ENCODE data around the gene SPNS3.

Gene SPNS3

GRCh38 chr17:4465786-4466185 is 32.0 kb downstream of the SPNS3 start:
- no peaks in the 10 kb centered on the region for H3K9me3 ChIP-seq (ENCODE audit: control insufficient read depth in 2 of 2, low read length in 2 of 2)
- no peak overlapping the region for H3K27ac ChIP-seq (ENCODE audit: low read depth in 2 of 2, low read length in 2 of 2)
- H3K9ac ChIP-seq (ENCODE audit: low read depth in 1 of 2, low read length in 2 of 2) = no peak overlapping the region
- H3K4me3 ChIP-seq (ENCODE audit: low read length in 2 of 2) = no peak overlapping the region
- H3K27me3 ChIP-seq (ENCODE audit: control insufficient read depth in 2 of 2, insufficient read depth in 2 of 2, low read length in 2 of 2) = no peaks in the 10 kb centered on the region
- no peaks in the 10 kb centered on the region for H3K36me3 ChIP-seq (ENCODE audit: control insufficient read depth in 2 of 2, insufficient read depth in 2 of 2, low read length in 2 of 2)
- H3K4me1 ChIP-seq (ENCODE audit: control insufficient read depth in 2 of 2, insufficient read depth in 2 of 2, low read length in 2 of 2) = no peaks in the 10 kb centered on the region

- H3K4me1 ChIP-seq (ENCODE audit: control insufficient read depth in 2 of 2, insufficient read depth in 2 of 2, low read length in 2 of 2) = no peaks in the 10 kb centered on the region
- no peaks in the 10 kb centered on the region for H3K9me3 ChIP-seq (ENCODE audit: control insufficient read depth in 2 of 2, low read length in 2 of 2)
- no peak overlapping the region for H3K9ac ChIP-seq (ENCODE audit: low read depth in 1 of 2, low read length in 2 of 2)
- no peaks in the 10 kb centered on the region for H3K36me3 ChIP-seq (ENCODE audit: control insufficient read depth in 2 of 2, insufficient read depth in 2 of 2, low read length in 2 of 2)
- H3K27me3 ChIP-seq (ENCODE audit: control insufficient read depth in 2 of 2, insufficient read depth in 2 of 2, low read length in 2 of 2) = no peaks in the 10 kb centered on the region
- no peak overlapping the region for H3K4me3 ChIP-seq (ENCODE audit: low read length in 2 of 2)
- no peak overlapping the region for H3K27ac ChIP-seq (ENCODE audit: low read depth in 2 of 2, low read length in 2 of 2)
Measured at GRCh38 chr17:4467287-4467686, 33.5 kb downstream of the SPNS3 start.

GRCh38 chr17:4469552-4469951 is 35.8 kb downstream of the SPNS3 start:
- Histone ChIP-seq H3K9ac (ENCODE audit: low read depth in 1 of 2, low read length in 2 of 2) (no peak overlapping the region), H3K4me1 (ENCODE audit: control insufficient read depth in 2 of 2, insufficient read depth in 2 of 2, low read length in 2 of 2) (no peaks in the 10 kb centered on the region), H3K27me3 (ENCODE audit: control insufficient read depth in 2 of 2, insufficient read depth in 2 of 2, low read length in 2 of 2) (no peaks in the 10 kb centered on the region), H3K27ac (ENCODE audit: low read depth in 2 of 2, low read length in 2 of 2) (no peak overlapping the region), H3K4me3 (ENCODE audit: low read length in 2 of 2) (no peak overlapping the region), H3K9me3 (ENCODE audit: control insufficient read depth in 2 of 2, low read length in 2 of 2) (no peaks in the 10 kb centered on the region), H3K36me3 (ENCODE audit: control insufficient read depth in 2 of 2, insufficient read depth in 2 of 2, low read length in 2 of 2) (no peaks in the 10 kb centered on the region)

- Histone ChIP-seq H3K27ac (ENCODE audit: low read depth in 2 of 2, low read length in 2 of 2) (no peak overlapping the region), H3K4me1 (ENCODE audit: control insufficient read depth in 2 of 2, insufficient read depth in 2 of 2, low read length in 2 of 2) (peaks cover 12 to 16% of the 10 kb centered on the region in 2 donors), H3K4me3 (ENCODE audit: low read length in 2 of 2) (no peak overlapping the region), H3K9ac (ENCODE audit: low read depth in 1 of 2, low read length in 2 of 2) (no peak overlapping the region), H3K36me3 (ENCODE audit: control insufficient read depth in 2 of 2, insufficient read depth in 2 of 2, low read length in 2 of 2) (no peaks in the 10 kb centered on the region), H3K27me3 (ENCODE audit: control insufficient read depth in 2 of 2, insufficient read depth in 2 of 2, low read length in 2 of 2) (no peaks in the 10 kb centered on the region), H3K9me3 (ENCODE audit: control insufficient read depth in 2 of 2, low read length in 2 of 2) (no peaks in the 10 kb centered on the region)
Measured at GRCh38 chr17:4472286-4472685, 38.5 kb downstream of the SPNS3 start.

GRCh38 chr17:4474093-4474492 is 40.4 kb downstream of the SPNS3 start:
- no peak overlapping the region for H3K9ac ChIP-seq (ENCODE audit: low read depth in 1 of 2, low read length in 2 of 2)
- H3K4me3 ChIP-seq (ENCODE audit: low read length in 2 of 2) = no peak overlapping the region
- H3K9me3 ChIP-seq (ENCODE audit: control insufficient read depth in 2 of 2, low read length in 2 of 2) = no peaks in the 10 kb centered on the region
- no peaks in the 10 kb centered on the region for H3K36me3 ChIP-seq (ENCODE audit: control insufficient read depth in 2 of 2, insufficient read depth in 2 of 2, low read length in 2 of 2)
- no peak overlapping the region for H3K27ac ChIP-seq (ENCODE audit: low read depth in 2 of 2, low read length in 2 of 2)
- no peaks in the 10 kb centered on the region for H3K27me3 ChIP-seq (ENCODE audit: control insufficient read depth in 2 of 2, insufficient read depth in 2 of 2, low read length in 2 of 2)
- H3K4me1 ChIP-seq (ENCODE audit: control insufficient read depth in 2 of 2, insufficient read depth in 2 of 2, low read length in 2 of 2) = peaks cover 12 to 29% of the 10 kb centered on the region in 2 donors

- Histone ChIP-seq H3K9me3 (ENCODE audit: control insufficient read depth in 2 of 2, low read length in 2 of 2) (no peaks in the 10 kb centered on the region), H3K36me3 (ENCODE audit: control insufficient read depth in 2 of 2, insufficient read depth in 2 of 2, low read length in 2 of 2) (no peaks in the 10 kb centered on the region), H3K4me1 (ENCODE audit: control insufficient read depth in 2 of 2, insufficient read depth in 2 of 2, low read length in 2 of 2) (peaks cover 20 to 38% of the 10 kb centered on the region in 2 donors), H3K9ac (ENCODE audit: low read depth in 1 of 2, low read length in 2 of 2) (no peak overlapping the region), H3K27ac (ENCODE audit: low read depth in 2 of 2, low read length in 2 of 2) (no peak overlapping the region), H3K27me3 (ENCODE audit: control insufficient read depth in 2 of 2, insufficient read depth in 2 of 2, low read length in 2 of 2) (no peaks in the 10 kb centered on the region), H3K4me3 (ENCODE audit: low read length in 2 of 2) (no peak overlapping the region)
Measured at GRCh38 chr17:4475001-4475400, 41.3 kb downstream of the SPNS3 start.

- Histone ChIP-seq H3K9ac (ENCODE audit: low read depth in 1 of 2, low read length in 2 of 2) (peak overlapping the region in 1 of 2 donors; percentile 67), H3K4me1 (ENCODE audit: control insufficient read depth in 2 of 2, insufficient read depth in 2 of 2, low read length in 2 of 2) (peaks cover 24 to 42% of the 10 kb centered on the region in 2 donors), H3K36me3 (ENCODE audit: control insufficient read depth in 2 of 2, insufficient read depth in 2 of 2, low read length in 2 of 2) (no peaks in the 10 kb centered on the region), H3K27me3 (ENCODE audit: control insufficient read depth in 2 of 2, insufficient read depth in 2 of 2, low read length in 2 of 2) (no peaks in the 10 kb centered on the region), H3K4me3 (ENCODE audit: low read length in 2 of 2) (no peak overlapping the region), H3K27ac (ENCODE audit: low read depth in 2 of 2, low read length in 2 of 2) (no peak overlapping the region), H3K9me3 (ENCODE audit: control insufficient read depth in 2 of 2, low read length in 2 of 2) (no peaks in the 10 kb centered on the region)
Measured at GRCh38 chr17:4475463-4475862, 41.7 kb downstream of the SPNS3 start.

GRCh38 chr17:4476017-4476416 is 42.3 kb downstream of the SPNS3 start:
- peaks cover 28 to 48% of the 10 kb centered on the region in 2 donors for H3K4me1 ChIP-seq (ENCODE audit: control insufficient read depth in 2 of 2, insufficient read depth in 2 of 2, low read length in 2 of 2)
- no peak overlapping the region for H3K4me3 ChIP-seq (ENCODE audit: low read length in 2 of 2)
- H3K9me3 ChIP-seq (ENCODE audit: control insufficient read depth in 2 of 2, low read length in 2 of 2) = no peaks in the 10 kb centered on the region
- H3K9ac ChIP-seq (ENCODE audit: low read depth in 1 of 2, low read length in 2 of 2) = peak overlapping the region in 1 of 2 donors; percentile 67
- H3K36me3 ChIP-seq (ENCODE audit: control insufficient read depth in 2 of 2, insufficient read depth in 2 of 2, low read length in 2 of 2) = no peaks in the 10 kb centered on the region
- H3K27me3 ChIP-seq (ENCODE audit: control insufficient read depth in 2 of 2, insufficient read depth in 2 of 2, low read length in 2 of 2) = no peaks in the 10 kb centered on the region
- H3K27ac ChIP-seq (ENCODE audit: low read depth in 2 of 2, low read length in 2 of 2) = peak overlapping the region; percentile 56 to 80

GRCh38 chr17:4476511-4477070 is 42.9 kb downstream of the SPNS3 start:
- H3K36me3 ChIP-seq (ENCODE audit: control insufficient read depth in 2 of 2, insufficient read depth in 2 of 2, low read length in 2 of 2) = no peaks in the 10 kb centered on the region
- no peaks in the 10 kb centered on the region for H3K27me3 ChIP-seq (ENCODE audit: control insufficient read depth in 2 of 2, insufficient read depth in 2 of 2, low read length in 2 of 2)
- peak overlapping the region; percentile 6 to 67 for H3K9ac ChIP-seq (ENCODE audit: low read depth in 1 of 2, low read length in 2 of 2)
- H3K4me1 ChIP-seq (ENCODE audit: control insufficient read depth in 2 of 2, insufficient read depth in 2 of 2, low read length in 2 of 2) = peaks cover 34 to 54% of the 10 kb centered on the region in 2 donors
- H3K27ac ChIP-seq (ENCODE audit: low read depth in 2 of 2, low read length in 2 of 2) = peak overlapping the region; percentile 56 to 80
- H3K4me3 ChIP-seq (ENCODE audit: low read length in 2 of 2) = no peak overlapping the region
- no peaks in the 10 kb centered on the region for H3K9me3 ChIP-seq (ENCODE audit: control insufficient read depth in 2 of 2, low read length in 2 of 2)

GRCh38 chr17:4477255-4477791 is 43.6 kb downstream of the SPNS3 start:
- Histone ChIP-seq H3K27me3 (ENCODE audit: control insufficient read depth in 2 of 2, insufficient read depth in 2 of 2, low read length in 2 of 2) (no peaks in the 10 kb centered on the region), H3K27ac (ENCODE audit: low read depth in 2 of 2, low read length in 2 of 2) (peak overlapping the region; percentile 56 to 80), H3K4me3 (ENCODE audit: low read length in 2 of 2) (no peak overlapping the region), H3K36me3 (ENCODE audit: control insufficient read depth in 2 of 2, insufficient read depth in 2 of 2, low read length in 2 of 2) (no peaks in the 10 kb centered on the region), H3K4me1 (ENCODE audit: control insufficient read depth in 2 of 2, insufficient read depth in 2 of 2, low read length in 2 of 2) (peaks cover 37 to 59% of the 10 kb centered on the region in 2 donors), H3K9me3 (ENCODE audit: control insufficient read depth in 2 of 2, low read length in 2 of 2) (no peaks in the 10 kb centered on the region), H3K9ac (ENCODE audit: low read depth in 1 of 2, low read length in 2 of 2) (no peak overlapping the region)

Data from mucosa of rectum (tissue), 2 donors.